Fibroblast of villous mesenchyme (primary cell): Measurements from ENCODE around the gene ACOT4. TPM values are rescaled to one million over a fixed set of nuclear protein-coding genes. Genes with fewer than 3 reads are reported as not detected.
A peak's percentile ranks its signal among the peaks of the same experiment; 100 is the strongest.
"Not testable (repeated sequence)": the region's sequence is repeated elsewhere in the genome, so short reads cannot be mapped to it uniquely, and the experiment has no call there.

Experiments used
- DNase-seq: peaks from one replicate; pipeline ENCODE4 v3.0.0-alpha.2; 2010; ENCODE audit warnings: low read depth
- H3K4me3 ChIP-seq: 2 replicates; pipeline ENCODE4 v1.5.1; 2011; ENCODE audit warnings: low read depth, mild to moderate bottlenecking, low read length
- total RNA-seq: library from RNA; depleted of rRNA; stranded (reverse); fragments of >200 nt; gene quantifications from 2 replicates; pipeline ENCODE4 v1.2.3, GENCODE V29; 2012
- TF ChIP-seq, protein P1 (sequence below): IDR thresholded peaks from 2 replicates; pipeline ENCODE4 v1.5.1; 2012; ENCODE audit warnings: low read depth, mild to moderate bottlenecking, low read length; ENCODE audit not compliant: insufficient read depth

ACOT4 gene
- total RNA-seq, result 0.64 and 1.7 TPM in 2 replicates

DNA sequence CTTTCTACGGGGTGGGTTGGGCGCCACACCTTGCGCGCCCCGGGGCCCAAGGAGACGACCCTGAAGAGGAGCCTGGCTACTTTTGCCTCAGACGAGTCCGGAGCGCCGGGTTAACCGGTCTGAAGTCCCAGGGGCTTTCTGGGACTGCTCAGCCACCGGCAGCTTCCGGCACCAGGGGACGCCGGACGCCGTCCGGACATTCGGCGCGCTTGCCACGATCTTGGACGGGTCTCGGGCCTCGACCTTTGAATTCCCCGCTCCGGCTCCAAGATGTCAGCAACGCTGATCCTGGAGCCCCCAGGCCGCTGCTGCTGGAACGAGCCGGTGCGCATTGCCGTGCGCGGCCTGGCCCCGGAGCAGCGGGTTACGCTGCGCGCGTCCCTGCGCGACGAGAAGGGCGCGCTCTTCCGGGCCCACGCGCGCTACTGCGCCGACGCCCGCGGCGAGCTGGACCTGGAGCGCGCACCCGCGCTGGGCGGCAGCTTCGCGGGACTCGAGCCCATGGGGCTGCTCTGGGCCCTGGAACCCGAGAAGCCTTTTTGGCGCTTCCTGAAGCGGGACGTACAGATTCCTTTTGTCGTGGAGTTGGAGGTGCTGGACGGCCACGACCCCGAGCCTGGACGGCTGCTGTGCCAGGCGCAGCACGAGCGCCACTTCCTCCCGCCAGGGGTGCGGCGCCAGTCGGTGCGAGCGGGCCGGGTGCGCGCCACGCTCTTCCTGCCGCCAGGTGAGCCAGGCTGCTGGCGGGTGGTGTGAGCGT, at the start of gene ACOT4:
Gene ACOT4, plus strand, starts transcription at position 184 of the 760 bp plus-strand sequence. Its CDS starts 87 bp downstream, at position 271.
- H3K4me3 ChIP-seq, result peak within 1 kb of the TSS; percentile 62
- TF ChIP-seq, protein P1, sequence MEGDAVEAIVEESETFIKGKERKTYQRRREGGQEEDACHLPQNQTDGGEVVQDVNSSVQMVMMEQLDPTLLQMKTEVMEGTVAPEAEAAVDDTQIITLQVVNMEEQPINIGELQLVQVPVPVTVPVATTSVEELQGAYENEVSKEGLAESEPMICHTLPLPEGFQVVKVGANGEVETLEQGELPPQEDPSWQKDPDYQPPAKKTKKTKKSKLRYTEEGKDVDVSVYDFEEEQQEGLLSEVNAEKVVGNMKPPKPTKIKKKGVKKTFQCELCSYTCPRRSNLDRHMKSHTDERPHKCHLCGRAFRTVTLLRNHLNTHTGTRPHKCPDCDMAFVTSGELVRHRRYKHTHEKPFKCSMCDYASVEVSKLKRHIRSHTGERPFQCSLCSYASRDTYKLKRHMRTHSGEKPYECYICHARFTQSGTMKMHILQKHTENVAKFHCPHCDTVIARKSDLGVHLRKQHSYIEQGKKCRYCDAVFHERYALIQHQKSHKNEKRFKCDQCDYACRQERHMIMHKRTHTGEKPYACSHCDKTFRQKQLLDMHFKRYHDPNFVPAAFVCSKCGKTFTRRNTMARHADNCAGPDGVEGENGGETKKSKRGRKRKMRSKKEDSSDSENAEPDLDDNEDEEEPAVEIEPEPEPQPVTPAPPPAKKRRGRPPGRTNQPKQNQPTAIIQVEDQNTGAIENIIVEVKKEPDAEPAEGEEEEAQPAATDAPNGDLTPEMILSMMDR, result no peak
- peak; percentile 21 for DNase-seq

DNA sequence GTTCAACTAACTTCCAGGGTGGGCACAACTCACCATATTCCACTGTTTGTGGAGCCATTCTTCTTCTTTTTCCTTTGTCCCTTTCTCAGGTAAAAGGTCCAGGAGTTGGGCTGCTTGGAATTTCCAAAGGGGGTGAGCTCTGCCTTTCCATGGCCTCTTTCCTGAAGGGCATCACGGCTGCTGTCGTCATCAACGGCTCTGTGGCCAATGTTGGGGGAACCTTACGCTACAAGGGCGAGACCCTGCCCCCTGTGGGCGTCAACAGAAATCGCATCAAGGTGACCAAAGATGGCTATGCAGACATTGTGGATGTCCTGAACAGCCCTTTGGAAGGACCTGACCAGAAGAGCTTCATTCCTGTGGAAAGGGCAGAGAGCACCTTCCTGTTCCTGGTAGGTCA, 48.7 kb upstream of the ACOT4 start:
- DNase-seq, H3K4me3 ChIP-seq: not testable (repeated sequence)

DNA sequence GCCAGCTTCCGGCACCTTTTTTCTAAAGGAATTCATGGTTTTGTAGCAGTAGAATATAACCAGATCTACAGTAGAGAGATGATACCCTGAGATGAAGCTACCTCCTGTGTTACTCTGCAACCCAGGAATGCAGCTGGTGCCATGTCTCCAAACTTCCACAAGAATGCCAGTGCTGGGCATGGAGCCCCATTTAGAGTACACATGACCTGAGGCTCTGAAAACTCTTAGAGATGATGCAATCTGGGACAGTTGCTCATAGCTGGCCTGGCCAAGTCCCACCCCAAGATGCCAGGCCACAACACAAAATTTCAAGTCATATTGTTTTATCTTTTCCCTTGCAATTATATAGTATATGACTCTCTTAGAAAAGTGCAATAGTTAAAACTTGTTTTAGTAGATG, 46.3 kb upstream of the ACOT4 start:
- H3K4me3 ChIP-seq, DNase-seq: not testable (repeated sequence)

- not testable (repeated sequence) for DNase-seq, H3K4me3 ChIP-seq
Measured at GRCh38 chr14:73549097-73549496, 42.6 kb upstream of the ACOT4 start.

DNA sequence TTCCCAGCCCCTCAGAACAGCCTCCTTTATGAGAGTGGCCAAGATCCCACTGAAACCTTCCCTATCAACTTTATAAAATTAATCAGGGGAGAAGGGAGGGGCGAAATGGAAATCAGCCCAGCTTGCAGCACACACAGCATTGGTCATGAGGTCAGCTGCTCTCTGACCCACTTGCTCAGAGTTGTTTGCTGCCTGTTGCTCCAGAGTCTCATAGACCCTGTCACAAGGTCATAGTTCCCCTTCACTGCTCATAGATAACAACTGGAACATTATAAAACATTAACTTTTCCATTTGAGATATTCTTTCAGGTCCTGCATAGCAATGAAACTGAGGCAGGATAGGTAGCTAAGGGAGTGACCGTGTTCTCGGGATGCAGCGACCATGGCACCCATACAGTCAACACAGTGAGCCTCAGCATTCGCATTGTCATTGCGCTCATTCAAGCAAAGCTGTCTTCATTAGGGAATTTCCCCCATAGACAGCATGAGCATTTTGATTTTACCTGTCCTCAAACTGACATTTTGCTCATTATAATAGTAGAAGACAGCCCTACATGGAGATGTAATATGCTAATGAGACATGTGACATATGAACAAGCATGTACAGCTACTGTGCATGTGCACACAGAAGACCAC, 41.7 kb upstream of the ACOT4 start:
- DNase-seq, result not testable (repeated sequence)

DNA sequence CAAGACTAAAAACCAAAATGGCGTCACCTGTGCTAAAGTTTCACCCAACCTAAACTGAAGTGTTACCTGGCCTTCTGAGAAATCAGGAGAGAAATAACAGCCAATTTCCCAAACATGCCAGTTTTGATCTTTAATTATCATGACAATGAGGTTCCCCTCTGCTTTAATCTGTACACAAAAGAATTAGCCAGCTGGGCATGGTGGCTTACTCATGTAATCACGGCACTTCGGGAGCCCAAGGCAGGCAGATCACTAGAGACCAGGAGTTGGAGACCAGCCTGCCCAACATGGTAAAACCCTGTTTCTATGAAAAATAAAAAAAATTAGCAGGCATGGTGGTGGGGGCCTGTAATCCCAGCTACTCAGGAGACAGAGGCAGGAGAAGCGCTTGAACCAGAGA, 37.8 kb upstream of the ACOT4 start:
- TF ChIP-seq, protein P1, result no peak
- H3K4me3 ChIP-seq, result no peak overlapping the region

More for the DNA sequence above, 41.7 kb upstream of the ACOT4 start:
- H3K4me3 ChIP-seq, result not testable (repeated sequence)

GRCh38 chr14:73557201-73557600, 34.5 kb upstream of the ACOT4 start:
- not testable (repeated sequence) for DNase-seq

More for the DNA sequence above, 37.8 kb upstream of the ACOT4 start:
- DNase-seq, result no peak

DNA sequence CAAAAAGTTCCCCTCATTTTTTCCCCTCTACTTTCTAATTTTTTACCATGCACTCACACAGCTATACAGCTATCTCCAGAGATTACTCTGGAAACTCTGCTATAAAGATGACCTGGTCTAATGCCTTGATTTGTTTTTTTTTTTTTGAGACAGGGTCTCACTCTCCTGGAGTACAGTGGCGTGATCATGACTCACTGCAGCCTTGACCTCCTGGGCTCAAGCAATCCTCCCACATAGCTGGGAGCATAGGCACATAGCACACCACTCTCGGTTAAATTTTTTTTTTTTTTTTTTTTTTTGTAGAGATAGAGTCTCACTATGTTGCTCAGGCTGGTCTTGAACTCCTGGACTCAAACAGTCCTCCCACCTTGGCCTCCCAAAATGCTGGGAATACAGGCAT, 33.4 kb upstream of the ACOT4 start:
- DNase-seq, H3K4me3 ChIP-seq: not testable (repeated sequence)

More at GRCh38 chr14:73557201-73557600, 34.5 kb upstream of the ACOT4 start:
- not testable (repeated sequence) for H3K4me3 ChIP-seq

DNA sequence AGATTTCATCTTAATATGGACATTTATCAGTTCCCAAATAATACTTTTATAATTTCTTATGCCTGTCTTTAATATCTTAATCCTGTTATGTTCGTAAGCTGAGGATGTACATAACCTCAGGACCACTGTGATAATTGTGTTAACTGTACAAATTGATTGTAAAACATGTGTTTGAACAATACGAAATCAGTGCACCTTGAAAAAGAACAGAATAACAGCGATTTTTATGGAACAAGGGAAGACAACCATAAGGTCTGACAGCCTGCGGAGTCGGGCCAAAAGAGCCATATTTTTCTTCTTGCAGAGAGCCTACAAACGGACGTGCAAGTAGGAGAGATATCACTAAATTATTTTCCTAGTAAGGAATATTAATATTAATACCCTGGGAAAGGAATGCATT, 29.4 kb upstream of the ACOT4 start:
- not testable (repeated sequence) for H3K4me3 ChIP-seq, DNase-seq

DNA sequence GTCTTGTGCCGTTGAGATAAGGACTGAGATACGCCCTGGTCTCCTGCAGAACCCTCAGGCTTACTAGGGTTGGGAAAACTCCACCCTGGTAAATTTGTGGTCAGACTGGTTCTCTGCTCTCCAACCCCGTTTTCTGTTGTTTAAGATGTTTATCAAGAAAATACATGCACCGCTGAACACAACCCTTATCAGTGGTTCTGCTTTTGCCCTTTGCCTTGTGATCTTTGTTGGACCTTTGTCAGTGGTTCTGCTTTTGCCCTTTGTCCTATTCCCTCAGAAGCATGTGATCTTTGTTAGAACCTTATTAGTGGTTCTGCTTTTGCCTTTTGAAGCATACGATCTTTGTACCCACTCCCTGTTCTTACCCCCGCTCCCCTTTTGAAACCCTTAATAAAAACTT, 29.0 kb upstream of the ACOT4 start:
- not testable (repeated sequence) for DNase-seq, H3K4me3 ChIP-seq

- not testable (repeated sequence) for H3K4me3 ChIP-seq, DNase-seq
Measured at GRCh38 chr14:73566431-73566830, 25.2 kb upstream of the ACOT4 start.

DNA sequence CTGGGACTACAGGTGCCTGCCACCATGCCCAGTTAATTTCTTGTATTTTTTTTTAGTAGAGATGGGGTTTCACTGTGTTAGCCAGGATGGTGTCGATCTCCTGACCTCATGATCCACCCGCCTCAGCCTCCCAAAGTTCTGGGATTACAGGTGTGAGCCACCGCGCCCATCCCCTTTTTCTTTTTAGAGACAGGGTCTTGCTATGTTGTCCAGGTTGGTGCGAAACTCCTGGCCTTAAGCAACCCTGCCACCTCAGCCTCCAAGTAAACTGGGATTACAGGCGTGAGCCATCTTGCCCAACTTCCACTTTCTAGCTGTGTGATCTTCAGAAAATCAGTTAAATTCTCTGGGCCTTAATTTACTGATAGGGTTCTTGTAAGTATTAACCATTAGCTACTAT, 24.7 kb upstream of the ACOT4 start:
- H3K4me3 ChIP-seq, DNase-seq: not testable (repeated sequence)
